Breast epithelium (tissue), 3 donors: ENCODE data around the gene ZNF467.

Source experiments
- CTCF ChIP-seq, 3 donors: fragments of 450-650 bp; IDR thresholded peaks; one replicate each; pipeline ENCODE4 v1.5.1; 2016 to 2017; ENCODE audit warnings: antibody characterized with exemption in 3 of 3, mild to moderate bottlenecking in 3 of 3, moderate library complexity in 3 of 3
- POLR2A ChIP-seq: fragments of 450-650 bp; IDR thresholded peaks from one replicate; pipeline ENCODE4 v1.6.1; 2016; ENCODE audit warnings: antibody characterized with exemption, mild to moderate bottlenecking, moderate library complexity

GRCh38 chr7:149732111-149732561 lies 41.3 kb downstream of the ZNF467 start:
- no peak for TF ChIP-seq CTCF (IDR thresholded peaks at IDR 0.05)
- no peak for TF ChIP-seq POLR2A
